Nephron (organoid): Measurements from ENCODE around the gene DDX51.

Experiments used
- H3K27ac Mint-ChIP-seq, 3 experiments: 2 replicates each; pipeline ENCODE4 v1.8.0; 2020; ENCODE audit warnings: mixed read lengths in 3 of 3, mild to moderate bottlenecking in 2 of 3, moderate library complexity in 1 of 3
- H3K27me3 Mint-ChIP-seq: 2 replicates; pipeline ENCODE4 v1.8.0; 2021; ENCODE audit warnings: low read depth, mild to moderate bottlenecking, moderate library complexity, mixed read lengths
- H3K36me3 Mint-ChIP-seq: 2 replicates; pipeline ENCODE4 v1.8.0; 2020; ENCODE audit warnings: low read depth, mixed read lengths
- H3K4me1 Mint-ChIP-seq: 2 replicates; pipeline ENCODE4 v1.8.0; 2020; ENCODE audit warnings: mixed read lengths
- H3K4me3 Mint-ChIP-seq, 3 experiments: 2 replicates each; pipeline ENCODE4 v1.8.0; 2020; ENCODE audit warnings: mild to moderate bottlenecking in 3 of 3, mixed read lengths in 3 of 3, moderate library complexity in 2 of 3
- H3K9me3 Mint-ChIP-seq: 2 replicates; pipeline ENCODE4 v1.8.0; 2020; ENCODE audit warnings: mixed read lengths
- TF ChIP-seq, protein P1 (sequence below), 3 experiments: fragments of 200-600 bp; sonication (generic); IDR thresholded peaks; one replicate each; pipeline ENCODE4 v1.5.0; 2021; ENCODE audit warnings: antibody characterized with exemption in 3 of 3; ENCODE audit not compliant: unreplicated experiment in 3 of 3

The DDX51 gene

DNA sequence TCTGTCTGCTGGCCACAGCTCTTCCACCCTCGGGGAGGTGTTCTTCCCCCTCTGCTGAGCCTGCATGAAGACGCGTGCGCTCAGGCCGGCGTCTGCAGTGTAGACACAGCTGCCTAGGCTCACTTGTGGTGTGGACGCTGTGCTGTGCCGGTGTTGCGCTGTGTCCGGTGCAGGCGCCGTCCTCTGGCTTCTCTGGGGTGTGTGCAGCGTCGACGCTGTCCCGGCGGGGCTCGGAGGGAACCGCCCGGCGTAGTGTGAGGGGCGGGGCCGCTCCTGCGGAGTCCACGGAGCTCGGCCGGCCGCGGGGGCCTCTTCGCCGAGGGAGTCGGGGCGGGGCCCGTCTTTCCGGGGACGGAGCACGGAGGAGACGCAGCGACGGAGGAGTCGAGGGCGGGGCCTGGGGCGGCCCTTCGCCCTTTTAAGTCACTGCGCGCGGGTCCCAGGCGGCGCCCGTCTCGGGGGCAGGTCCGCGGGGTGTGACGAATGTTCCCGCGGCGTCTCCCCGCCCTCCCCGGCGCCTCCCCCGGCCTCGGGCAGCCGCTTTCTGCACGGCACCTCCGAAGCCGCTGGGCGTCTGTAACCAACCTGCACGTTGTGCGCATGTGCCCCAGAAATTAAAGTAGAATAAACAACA, 45.4 kb upstream of the DDX51 start:
- Mint-ChIP-seq H3K27ac (peak overlapping the region in 1 of 3 experiments; percentile 48), H3K27me3 (peaks cover 67% of the 10 kb centered on the region), H3K9me3 (peaks cover 7% of the 10 kb centered on the region), H3K4me3 (peak overlapping the region; percentile 77 to 84 (median 83)), H3K36me3 (no peaks in the 10 kb centered on the region), H3K4me1 (peaks cover 4% of the 10 kb centered on the region)
- TF ChIP-seq, protein P1, sequence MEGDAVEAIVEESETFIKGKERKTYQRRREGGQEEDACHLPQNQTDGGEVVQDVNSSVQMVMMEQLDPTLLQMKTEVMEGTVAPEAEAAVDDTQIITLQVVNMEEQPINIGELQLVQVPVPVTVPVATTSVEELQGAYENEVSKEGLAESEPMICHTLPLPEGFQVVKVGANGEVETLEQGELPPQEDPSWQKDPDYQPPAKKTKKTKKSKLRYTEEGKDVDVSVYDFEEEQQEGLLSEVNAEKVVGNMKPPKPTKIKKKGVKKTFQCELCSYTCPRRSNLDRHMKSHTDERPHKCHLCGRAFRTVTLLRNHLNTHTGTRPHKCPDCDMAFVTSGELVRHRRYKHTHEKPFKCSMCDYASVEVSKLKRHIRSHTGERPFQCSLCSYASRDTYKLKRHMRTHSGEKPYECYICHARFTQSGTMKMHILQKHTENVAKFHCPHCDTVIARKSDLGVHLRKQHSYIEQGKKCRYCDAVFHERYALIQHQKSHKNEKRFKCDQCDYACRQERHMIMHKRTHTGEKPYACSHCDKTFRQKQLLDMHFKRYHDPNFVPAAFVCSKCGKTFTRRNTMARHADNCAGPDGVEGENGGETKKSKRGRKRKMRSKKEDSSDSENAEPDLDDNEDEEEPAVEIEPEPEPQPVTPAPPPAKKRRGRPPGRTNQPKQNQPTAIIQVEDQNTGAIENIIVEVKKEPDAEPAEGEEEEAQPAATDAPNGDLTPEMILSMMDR (IDR thresholded peaks at IDR 0.05; ENCODE audit: unreplicated experiment in 3 of 3), result no peak

DNA sequence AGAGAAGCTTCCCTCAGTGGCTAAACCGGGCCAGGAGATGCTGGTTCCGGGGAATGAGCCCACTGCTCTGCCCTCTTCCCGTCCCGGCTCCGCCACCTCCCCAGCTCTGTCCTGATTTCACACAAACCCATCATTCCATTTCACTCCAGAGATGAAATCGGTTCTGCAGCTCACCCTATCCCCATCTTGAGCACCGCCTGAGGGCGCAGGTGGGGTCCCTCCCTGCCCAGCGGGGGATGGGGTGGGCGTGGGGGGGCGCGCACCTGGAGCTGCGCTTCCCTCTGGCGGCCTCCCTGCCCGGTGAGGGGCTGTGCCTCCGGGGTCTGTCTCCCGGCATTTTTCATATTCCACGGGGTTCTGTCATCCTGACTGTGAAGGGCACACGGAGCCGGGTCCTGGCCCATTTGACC, 44.8 kb upstream of the DDX51 start:
- no peak overlapping the region for H3K27ac Mint-ChIP-seq
- H3K27me3 Mint-ChIP-seq, result peaks cover 67% of the 10 kb centered on the region
- H3K9me3 Mint-ChIP-seq, result peaks cover 3% of the 10 kb centered on the region
- peak overlapping the region; percentile 77 to 81 (median 79) for H3K4me3 Mint-ChIP-seq
- H3K36me3 Mint-ChIP-seq, result no peaks in the 10 kb centered on the region
- H3K4me1 Mint-ChIP-seq, result peaks cover 4% of the 10 kb centered on the region
- TF ChIP-seq, protein P1 (IDR thresholded peaks at IDR 0.05; ENCODE audit: unreplicated experiment in 3 of 3), result no peak

DNA sequence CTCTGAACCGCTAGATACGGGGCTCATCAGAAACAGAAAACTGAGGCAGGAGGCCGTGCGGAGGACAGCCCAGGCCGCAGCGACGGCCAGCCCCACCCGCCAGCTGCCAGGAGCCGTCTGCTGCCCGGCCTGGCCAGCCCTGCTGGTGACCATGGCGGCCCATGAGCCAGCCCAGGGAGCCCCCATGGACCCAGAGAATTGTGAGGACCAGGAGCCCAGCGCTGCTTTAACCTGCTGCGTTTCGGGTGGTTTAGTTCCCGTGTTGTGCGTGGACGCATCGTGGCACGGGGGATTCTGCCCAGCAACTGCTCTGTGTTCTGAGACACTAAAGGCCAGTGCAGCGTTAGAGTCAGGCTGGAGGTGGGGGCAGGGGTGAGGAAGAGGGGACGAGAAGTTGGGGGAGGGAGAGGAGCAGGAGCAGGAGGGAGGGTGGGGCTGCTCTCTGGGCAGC, 44.4 kb upstream of the DDX51 start:
- peak overlapping the region; percentile 38 to 54 (median 54) for H3K4me3 Mint-ChIP-seq
- TF ChIP-seq, protein P1 (IDR thresholded peaks at IDR 0.05; ENCODE audit: unreplicated experiment in 3 of 3), result no peak
- no peak overlapping the region for H3K27ac Mint-ChIP-seq
- H3K9me3 Mint-ChIP-seq, result peaks cover under 1% of the 10 kb centered on the region
- peaks cover 64% of the 10 kb centered on the region for H3K27me3 Mint-ChIP-seq
- H3K36me3 Mint-ChIP-seq, result no peaks in the 10 kb centered on the region
- peaks cover 4% of the 10 kb centered on the region for H3K4me1 Mint-ChIP-seq

DNA sequence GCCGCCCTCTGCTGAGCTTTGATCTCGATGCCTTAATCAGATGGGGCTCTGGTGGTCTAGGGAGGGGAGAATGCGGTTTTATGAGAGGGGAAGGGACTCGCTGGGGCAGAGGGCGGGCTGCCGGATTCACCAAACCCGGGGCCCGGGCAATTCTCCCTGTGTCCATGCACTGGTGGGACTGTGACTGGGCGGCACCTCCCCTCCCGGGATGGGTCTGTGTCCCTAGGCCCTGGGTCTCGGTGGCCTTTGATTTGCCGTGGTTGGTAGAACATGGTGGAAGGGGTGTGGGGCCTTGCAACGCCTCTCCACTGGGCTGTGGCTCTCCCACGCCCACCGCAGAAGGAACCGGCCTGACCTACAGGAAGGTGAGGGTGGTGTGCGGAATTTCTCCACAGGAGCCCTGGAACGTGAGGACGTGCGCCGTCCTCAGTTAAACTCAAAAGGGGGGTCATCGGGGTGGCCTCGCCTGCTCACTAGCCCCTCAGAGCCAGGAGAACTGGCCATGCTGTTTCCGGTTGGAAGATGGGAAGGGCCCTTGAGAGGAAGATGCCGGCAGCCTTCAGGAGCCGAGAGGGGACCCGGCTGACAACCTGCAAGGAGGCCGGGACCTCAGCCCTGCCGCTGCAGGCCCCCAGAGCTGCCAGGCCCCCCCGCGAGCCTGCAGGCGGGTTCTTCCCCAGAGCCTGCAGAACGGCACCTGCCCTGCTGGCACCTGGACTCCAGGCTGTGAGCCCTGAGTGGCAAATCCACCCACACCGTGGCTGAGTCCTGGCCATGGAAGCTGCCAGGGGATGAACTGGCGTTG, 43.7 kb upstream of the DDX51 start:
- TF ChIP-seq, protein P1 (IDR thresholded peaks at IDR 0.05; ENCODE audit: unreplicated experiment in 3 of 3), result no peak
- no peaks in the 10 kb centered on the region for H3K9me3 Mint-ChIP-seq
- H3K4me3 Mint-ChIP-seq, result peak overlapping the region; percentile 41 to 66 (median 54)

DNA sequence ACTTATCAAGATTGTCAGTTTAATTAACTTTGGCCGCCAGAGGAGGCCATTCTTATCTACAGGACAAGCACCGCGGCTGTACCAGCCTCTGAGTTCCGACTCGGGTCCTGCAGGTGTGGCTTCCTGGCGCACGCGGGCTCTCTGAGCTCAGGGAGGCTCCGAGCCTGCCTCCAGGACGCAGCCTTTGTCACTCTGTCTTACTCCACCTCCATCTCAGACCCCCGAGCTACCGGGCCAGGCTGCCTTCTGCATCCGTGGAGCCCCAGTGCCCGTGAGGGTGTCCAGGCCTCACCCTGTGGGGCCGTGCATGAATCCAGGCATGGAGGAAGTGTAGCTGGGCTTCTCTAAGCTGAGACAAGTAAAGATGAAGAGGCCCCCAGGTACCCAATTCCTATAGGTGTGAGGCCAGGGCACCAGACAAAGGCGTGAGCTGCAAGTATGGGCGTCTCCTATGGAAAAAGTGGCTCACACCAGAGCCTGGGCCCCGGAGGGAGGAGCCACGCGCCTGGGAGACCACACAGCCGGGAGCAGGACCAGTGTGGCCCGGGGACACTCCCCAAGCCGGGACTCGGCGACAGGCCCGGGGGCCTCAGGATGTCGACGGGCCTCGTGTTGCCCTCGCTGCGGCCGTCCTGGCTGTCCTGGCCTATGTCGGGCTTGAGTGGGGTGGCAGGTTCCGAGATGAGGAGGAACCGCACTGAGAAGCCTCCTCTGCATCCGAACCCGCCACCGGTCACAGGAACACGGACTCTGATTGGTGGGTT, 42.9 kb upstream of the DDX51 start:
- Mint-ChIP-seq H3K27ac (no peak overlapping the region), H3K36me3 (no peaks in the 10 kb centered on the region), H3K9me3 (no peaks in the 10 kb centered on the region), H3K27me3 (peaks cover 68% of the 10 kb centered on the region), H3K4me3 (peak overlapping the region in 2 of 3 experiments; percentile 20 to 26), H3K4me1 (peaks cover 4% of the 10 kb centered on the region)
- TF ChIP-seq, protein P1 (IDR thresholded peaks at IDR 0.05; ENCODE audit: unreplicated experiment in 3 of 3), result no peak

More for the DNA sequence above, 43.7 kb upstream of the DDX51 start:
- Mint-ChIP-seq H3K4me1 (peaks cover 4% of the 10 kb centered on the region), H3K27ac (no peak overlapping the region), H3K36me3 (no peaks in the 10 kb centered on the region), H3K27me3 (peaks cover 66% of the 10 kb centered on the region)
